Gastrocnemius medialis (tissue), 4 donors: ENCODE results near the gene DDX10. TPM values are rescaled to one million over a fixed set of nuclear protein-coding genes. Genes with fewer than 3 reads are reported as not detected.

Experiments used
- ATAC-seq, 2 donors: fragments of 150-250 bp; one replicate each; pipeline ENCODE4 v1.9.1; 2016
- DNase-seq, 2 donors: peaks; one replicate each; pipeline ENCODE4 v3.0.0-alpha.2; 2019
- H3K27ac ChIP-seq, 4 donors: fragments of 200-600 bp; sonication (generic); 1 replicate in 1 of 4; 2 replicates in 3 of 4; pipeline ENCODE4 v1.5.1; 2016 to 2018; ENCODE audit warnings: mild to moderate bottlenecking in 2 of 4, moderate library complexity in 1 of 4
- H3K27me3 ChIP-seq, 3 donors: fragments of 200-600 bp; sonication (generic) in 2 of 3; 1 replicate in 1 of 3; 2 replicates in 2 of 3; pipeline versions ENCODE4 v1.5.1 to v1.6.0; 2016 to 2019; ENCODE audit warnings: mild to moderate bottlenecking in 1 of 3, moderate library complexity in 1 of 3
- H3K36me3 ChIP-seq, 2 donors: fragments of 200-600 bp; sonication (generic) in 1 of 2; one replicate each; pipeline ENCODE4 v1.5.1; 2017 to 2018
- H3K4me1 ChIP-seq, 2 donors: fragments of 200-600 bp; sonication (generic) in 1 of 2; one replicate each; pipeline ENCODE4 v1.5.1; 2016 to 2017; ENCODE audit warnings: mild to moderate bottlenecking in 2 of 2
- H3K4me3 ChIP-seq, 4 donors: fragments of 200-600 bp; sonication (generic) in 3 of 4; 1 replicate in 1 of 4; 2 replicates in 3 of 4; pipeline ENCODE4 v1.5.1; 2016 to 2019; ENCODE audit warnings: mild to moderate bottlenecking in 2 of 4
- H3K9me3 ChIP-seq, 3 donors: fragments of 200-600 bp; sonication (generic) in 2 of 3; 1 replicate in 1 of 3; 2 replicates in 2 of 3; pipeline ENCODE4 v1.5.1; 2016 to 2019
- CTCF ChIP-seq, 5 experiments: fragments of 450-650 bp in 3 of 5; fragments of 200-600 bp in 2 of 5; sonication (generic) in 2 of 5; IDR thresholded peaks in 4 of 5; conservative IDR thresholded peaks in 1 of 5; 1 replicate in 4 of 5; 2 replicates in 1 of 5; pipeline ENCODE4 v1.5.1; 2016 to 2019; ENCODE audit warnings: antibody characterized with exemption in 5 of 5, mild to moderate bottlenecking in 3 of 5, moderate library complexity in 3 of 5
- POLR2A ChIP-seq, 2 donors: fragments of 450-650 bp; IDR thresholded peaks; one replicate each; pipeline ENCODE4 v1.6.1; 2017; ENCODE audit warnings: antibody characterized with exemption in 2 of 2, mild to moderate bottlenecking in 2 of 2, moderate library complexity in 2 of 2
- in situ Hi-C, 4 donors: fragments of 200-750 bp; cut with MboI; loops; one replicate each; pipeline versions ENCODE4 v1.15.0 to v1.8.0; 2017; ENCODE audit warnings: low sequenced_read_pairs in 4 of 4
- intact Hi-C: fragments of 100-400 bp; cut with DNase I; formaldehyde crosslinking; loops from one replicate; pipeline ENCODE4 v1.15.1; 2023; ENCODE audit warnings: low total_unique reads
- total RNA-seq, 4 donors: library from RNA; depleted of rRNA; stranded (reverse); fragments of >200 nt; gene quantifications; one replicate each; pipeline versions ENCODE4 v1.1.0 to v1.2.3, GENCODE V29; 2016

DDX10 gene
- total RNA-seq, 4 donors from 2014 or later, result 5.0 to 15.0 (median 10.5) TPM

- ATAC-seq, result no peak
These were observed 279.8 kb downstream of the DDX10 start for GRCh38 chr11:108944471-108945178.

GRCh38 chr11:108945341-108945740 is 280.5 kb downstream of the DDX10 start:
- TF ChIP-seq POLR2A (IDR thresholded peaks at IDR 0.05) (no peak), CTCF (IDR thresholded peaks at IDR 0.05 in 4 of 5, conservative IDR thresholded peaks at IDR 0.05 in 1 of 5) (no peak)
- Histone ChIP-seq H3K9me3 (no peaks in the 10 kb centered on the region), H3K27me3 (no peaks in the 10 kb centered on the region), H3K36me3 (peaks cover 0 to 9% of the 10 kb centered on the region in 2 donors), H3K4me1 (no peaks in the 10 kb centered on the region), H3K27ac (no peak overlapping the region), H3K4me3 (no peak overlapping the region)
- DNase-seq (no peak), ATAC-seq (no peak)
- in situ Hi-C loops, result no loop called here
- intact Hi-C loops, result no loop called here

More at GRCh38 chr11:108944471-108945178, 279.8 kb downstream of the DDX10 start:
- Histone ChIP-seq H3K27me3 (no peaks in the 10 kb centered on the region), H3K27ac (no peak overlapping the region), H3K4me1 (no peaks in the 10 kb centered on the region), H3K4me3 (no peak overlapping the region), H3K9me3 (no peaks in the 10 kb centered on the region), H3K36me3 (peaks cover 0 to 16% of the 10 kb centered on the region in 2 donors)
- in situ Hi-C loops (no loop called here), intact Hi-C loops (no loop called here)
- DNase-seq, result no peak
- TF ChIP-seq POLR2A (IDR thresholded peaks at IDR 0.05), result no peak
- TF ChIP-seq CTCF (IDR thresholded peaks at IDR 0.05 in 4 of 5, conservative IDR thresholded peaks at IDR 0.05 in 1 of 5), result no peak

- no peaks in the 10 kb centered on the region for H3K36me3 ChIP-seq
- intact Hi-C loops, result no loop called here
These were observed 283.0 kb downstream of the DDX10 start for GRCh38 chr11:108947654-108948570.

More at GRCh38 chr11:108947654-108948570, 283.0 kb downstream of the DDX10 start:
- Histone ChIP-seq H3K4me3 (no peak overlapping the region), H3K9me3 (no peaks in the 10 kb centered on the region), H3K27ac (no peak overlapping the region), H3K27me3 (no peaks in the 10 kb centered on the region), H3K4me1 (no peaks in the 10 kb centered on the region)
- no peak for DNase-seq
- in situ Hi-C loops, result no loop called here
- TF ChIP-seq POLR2A (IDR thresholded peaks at IDR 0.05) (no peak), CTCF (IDR thresholded peaks at IDR 0.05 in 4 of 5, conservative IDR thresholded peaks at IDR 0.05 in 1 of 5) (no peak)
- ATAC-seq, result no peak
